Measurements from ENCODE around the gene SLC19A2.
A peak's percentile ranks its signal among the peaks of the same experiment; 100 is the strongest.
"Not testable (repeated sequence)": the region's sequence is repeated elsewhere in the genome, so short reads cannot be mapped to it uniquely, and the experiment has no call there.

Gene SLC19A2, protein sequence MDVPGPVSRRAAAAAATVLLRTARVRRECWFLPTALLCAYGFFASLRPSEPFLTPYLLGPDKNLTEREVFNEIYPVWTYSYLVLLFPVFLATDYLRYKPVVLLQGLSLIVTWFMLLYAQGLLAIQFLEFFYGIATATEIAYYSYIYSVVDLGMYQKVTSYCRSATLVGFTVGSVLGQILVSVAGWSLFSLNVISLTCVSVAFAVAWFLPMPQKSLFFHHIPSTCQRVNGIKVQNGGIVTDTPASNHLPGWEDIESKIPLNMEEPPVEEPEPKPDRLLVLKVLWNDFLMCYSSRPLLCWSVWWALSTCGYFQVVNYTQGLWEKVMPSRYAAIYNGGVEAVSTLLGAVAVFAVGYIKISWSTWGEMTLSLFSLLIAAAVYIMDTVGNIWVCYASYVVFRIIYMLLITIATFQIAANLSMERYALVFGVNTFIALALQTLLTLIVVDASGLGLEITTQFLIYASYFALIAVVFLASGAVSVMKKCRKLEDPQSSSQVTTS

DNA sequence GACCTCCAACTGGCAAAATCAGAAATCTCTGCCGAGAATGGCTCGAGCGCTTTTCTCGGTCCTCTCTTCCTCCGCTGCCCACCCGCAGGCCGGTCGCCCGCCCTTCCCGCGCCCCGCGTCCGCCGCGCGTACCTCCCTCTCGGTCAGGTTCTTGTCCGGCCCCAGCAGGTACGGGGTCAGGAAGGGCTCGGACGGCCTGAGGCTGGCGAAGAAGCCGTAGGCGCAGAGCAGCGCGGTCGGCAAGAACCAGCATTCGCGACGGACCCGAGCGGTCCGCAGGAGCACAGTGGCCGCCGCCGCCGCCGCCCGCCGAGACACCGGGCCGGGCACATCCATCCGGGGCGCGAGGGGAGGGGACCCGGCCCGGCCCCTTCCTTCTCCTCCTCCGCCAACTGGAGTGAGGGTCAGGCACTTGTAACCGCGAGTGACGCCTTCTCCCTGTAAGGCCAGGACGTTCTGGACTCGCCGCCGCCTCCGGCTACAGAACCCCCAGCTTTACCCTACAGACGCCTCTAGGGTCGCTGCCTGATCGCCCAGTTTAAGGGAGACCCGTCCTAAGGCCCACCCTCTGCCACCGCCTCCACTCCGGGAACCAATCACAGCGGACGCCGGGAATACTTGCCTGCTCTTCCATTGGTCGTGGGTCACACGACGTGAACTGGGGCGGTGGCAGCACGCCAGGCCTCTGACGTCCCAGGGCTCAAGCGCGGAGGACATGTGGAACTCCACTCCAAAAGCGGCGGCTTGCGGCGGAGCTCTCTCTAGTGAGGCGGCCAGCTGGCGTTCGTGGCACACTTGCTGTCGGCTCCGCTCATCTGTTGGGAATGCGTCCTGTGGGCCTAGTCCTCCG, at the start of gene SLC19A2:
TSS of gene SLC19A2 (minus strand) at position 514 of the 850 bp plus-strand sequence. CDS start at position 336, 178 bp downstream.
- DNase-seq, result peak; percentile 93

DNA sequence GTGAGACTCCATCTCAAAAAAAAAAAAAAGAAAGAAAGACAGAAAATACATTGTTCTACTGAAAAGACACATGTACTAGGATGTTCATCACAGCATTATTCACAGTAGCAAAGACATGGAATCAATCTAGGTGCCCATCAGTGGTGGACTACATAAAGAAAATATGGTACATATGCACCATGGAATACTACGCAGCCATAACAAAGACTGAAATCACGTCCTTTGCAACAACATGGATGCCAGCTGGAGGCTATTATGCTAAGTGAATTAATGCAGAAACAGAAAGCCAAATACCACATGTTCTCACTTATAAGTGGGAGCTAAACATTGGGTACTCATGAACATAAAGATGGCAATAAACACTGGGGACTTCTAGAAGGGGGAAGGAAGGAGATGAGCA, 48.9 kb upstream of the SLC19A2 start:
- DNase-seq, result no peak

DNA sequence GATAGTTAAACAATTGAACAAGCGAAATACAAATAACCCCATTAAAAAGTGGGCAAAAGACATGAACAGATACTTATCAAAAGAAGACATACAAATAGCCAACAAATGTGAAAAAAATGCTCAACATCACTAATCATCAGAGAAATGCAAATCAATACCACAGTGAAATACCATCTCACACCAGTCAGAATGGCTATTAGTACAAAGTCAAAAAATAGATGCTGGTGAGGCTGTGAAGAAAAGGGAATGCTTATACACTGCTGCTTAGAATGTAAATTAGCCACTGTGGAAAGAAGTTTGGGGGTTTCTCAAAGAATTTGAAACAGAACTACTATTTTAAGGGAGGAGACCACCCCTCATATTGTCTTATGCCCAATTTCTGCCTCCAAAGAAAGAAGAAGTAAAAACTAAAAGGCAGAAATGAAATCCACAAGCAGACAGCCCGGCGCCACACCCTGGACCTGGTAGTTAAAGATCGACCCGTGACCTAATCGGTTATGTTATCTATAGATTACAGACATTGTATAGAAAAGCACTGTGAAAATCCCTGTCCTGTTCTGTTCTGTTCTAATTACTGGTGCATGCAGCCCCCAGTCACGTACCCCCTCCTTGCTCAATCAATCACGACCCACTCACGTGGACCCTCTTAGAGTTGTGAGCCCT, 47.9 kb upstream of the SLC19A2 start:
- not testable (repeated sequence) for DNase-seq

DNA sequence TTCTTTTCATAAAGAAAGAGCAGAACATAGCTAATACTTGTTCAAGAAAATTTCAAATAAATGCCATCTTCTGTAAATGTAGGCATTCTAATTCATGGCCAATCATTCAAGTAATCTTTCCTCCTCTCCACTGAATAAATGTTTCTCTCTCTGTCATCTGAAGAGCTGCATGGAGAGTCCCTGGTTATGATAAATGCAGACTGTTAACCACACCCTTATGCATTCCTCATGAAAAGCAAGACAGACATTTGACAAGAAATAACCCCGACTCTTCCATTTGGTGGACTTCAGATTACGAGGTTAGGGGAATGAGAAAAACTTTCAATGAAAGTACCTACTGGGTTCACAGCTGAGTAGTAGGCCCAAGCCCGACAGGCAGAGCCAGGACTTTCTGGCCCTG, 44.7 kb upstream of the SLC19A2 start:
- DNase-seq, result no peak

DNA sequence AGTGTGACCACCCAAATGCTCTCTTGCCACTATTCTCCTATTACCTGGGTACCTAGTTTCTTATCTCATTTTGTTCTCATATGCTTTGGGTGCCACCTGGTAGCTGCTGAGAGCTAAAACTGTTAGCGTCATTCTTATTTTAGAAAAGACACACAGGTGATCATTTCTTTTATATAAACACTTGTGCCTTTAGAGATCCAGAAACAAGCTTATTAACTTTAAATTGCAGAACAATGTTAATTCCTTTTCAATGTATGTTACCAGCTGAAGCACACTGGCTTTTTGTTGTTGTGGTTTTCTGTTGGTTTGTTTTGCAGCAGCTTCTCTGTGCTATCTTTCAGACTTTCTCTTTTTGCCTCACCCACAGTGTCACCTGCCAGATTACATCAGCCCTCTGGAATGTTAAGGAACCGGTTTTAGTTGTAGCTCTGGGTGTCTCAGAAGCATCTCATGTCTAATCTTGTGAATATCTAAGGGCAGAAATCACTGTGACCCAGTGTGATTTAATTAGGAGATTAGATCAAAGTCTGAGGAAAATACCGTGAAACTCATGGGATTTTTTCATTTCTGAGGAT, 43.4 kb upstream of the SLC19A2 start:
- DNase-seq, result no peak

DNA sequence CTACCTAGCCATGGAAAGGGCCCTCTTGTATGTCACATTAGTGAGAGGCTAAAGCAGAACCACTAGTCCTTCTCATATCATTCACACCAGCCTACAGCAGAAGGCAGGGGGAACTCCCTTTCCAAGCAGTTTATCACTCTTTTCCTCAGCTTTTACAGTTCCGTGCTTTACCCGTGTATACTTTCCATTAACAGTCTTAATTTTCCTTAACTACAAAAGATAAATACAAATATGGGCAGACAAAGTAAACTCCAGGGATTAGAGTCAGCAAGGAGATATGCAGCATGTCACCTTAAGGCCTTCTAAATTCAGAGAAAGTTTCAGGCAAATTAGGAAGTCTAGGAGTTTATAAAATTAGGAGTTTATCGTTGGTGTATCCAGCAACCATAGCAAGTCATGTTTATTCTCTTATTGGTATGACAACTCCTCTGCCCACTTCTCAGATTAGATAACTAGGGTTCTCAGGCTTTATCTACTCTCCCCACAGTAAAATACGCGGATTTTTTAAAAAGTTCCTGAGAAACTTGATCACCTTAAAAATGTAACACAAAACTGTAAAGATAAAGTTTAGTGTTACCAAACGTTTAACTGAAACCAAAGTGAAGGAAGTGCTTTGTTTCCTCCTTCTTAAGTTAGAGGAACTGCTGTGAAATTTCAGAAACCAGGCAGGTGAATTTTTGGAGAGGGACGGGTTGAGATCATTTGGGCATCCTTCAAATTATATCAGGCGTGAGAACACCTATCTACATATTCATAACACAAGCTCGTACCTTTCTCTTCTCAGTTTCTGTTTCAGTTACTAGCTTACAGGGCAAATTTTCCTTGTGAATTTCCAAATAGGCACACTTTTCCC, 42.7 kb upstream of the SLC19A2 start:
- no peak for DNase-seq

DNA sequence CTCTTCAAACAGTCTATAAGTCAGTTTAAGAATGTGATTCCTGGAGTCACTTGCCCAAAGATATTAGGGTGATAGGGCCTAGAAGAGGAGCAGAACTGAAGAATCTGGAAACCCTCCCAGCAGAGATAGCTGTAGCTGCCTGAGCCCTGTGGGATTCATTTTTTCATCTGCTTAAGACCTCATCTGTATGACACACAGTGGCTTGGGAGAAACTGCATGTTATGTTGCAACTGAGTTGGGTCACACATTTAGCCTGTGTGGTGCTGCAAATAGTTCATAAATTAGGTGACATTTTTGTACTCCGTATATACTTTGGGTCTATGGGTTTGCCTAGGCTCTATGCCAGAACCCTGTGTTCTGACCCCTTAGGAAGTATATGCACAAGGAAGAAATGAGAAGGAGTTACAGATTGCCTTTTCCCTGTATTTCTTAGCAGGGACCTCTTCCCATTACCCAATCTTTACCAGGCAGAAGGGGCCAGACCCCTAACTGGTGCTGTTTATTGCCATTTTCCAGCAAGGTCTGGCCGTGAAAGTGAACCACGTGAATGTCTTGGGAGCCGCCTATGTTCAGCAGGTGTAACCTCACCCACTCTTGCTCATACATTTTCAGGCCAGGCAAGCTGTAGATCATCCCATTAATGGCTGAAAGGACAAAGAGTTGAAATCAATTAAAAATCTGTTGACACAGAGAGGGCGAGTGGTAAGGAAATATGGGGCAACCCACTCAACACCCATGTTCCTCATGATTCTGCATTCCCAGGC, 41.9 kb upstream of the SLC19A2 start:
- no peak for DNase-seq

DNA sequence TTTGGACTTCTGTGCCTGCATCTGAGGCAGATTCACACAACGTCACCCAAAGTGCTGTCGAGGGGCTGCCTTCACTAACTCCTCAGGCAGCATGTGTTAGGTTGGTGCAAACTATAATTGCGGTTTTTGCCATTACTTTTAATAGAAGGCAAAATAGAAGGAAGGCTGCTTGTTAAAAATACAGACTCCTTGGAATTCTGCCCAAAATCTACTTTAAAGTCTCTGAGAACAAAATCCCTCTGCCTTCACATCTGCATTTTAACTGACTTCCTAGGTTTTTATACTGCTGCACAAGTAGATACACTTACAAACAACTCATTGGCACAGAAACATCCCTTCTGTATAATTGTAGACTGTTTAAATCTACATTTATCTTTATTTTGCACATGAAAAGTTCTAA, 41.3 kb upstream of the SLC19A2 start:
- DNase-seq, result no peak

DNA sequence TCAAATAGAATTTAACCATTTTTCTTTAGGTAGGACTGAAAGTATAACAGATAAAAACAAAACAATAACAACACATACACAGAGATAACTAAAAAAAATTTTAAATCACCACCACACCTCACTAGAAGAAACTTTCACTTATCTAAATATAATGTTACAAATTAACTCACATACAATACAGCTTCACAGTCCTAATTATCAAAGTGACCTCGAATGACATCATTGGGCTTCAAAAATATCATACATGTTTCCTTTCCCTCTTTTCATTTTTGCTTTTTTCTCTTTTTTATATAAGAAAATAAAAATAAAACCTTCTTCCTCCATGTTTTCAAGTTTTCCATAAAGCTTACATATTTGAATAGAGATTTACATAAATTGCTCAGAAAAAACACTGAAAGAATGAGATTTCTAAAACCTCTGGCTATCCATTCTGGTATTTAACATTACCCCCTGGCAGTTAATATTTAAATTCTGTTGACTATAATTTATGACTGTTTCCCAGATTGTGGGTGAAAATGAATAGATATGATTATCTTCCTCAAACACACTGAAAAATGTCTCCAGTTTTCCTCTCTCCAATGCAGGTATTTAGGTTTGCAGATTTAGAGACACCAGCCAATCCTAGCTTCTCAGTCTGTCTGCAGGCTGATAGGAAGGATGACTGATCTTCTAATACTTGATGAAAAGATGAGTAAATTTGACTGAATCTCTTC, 40.5 kb upstream of the SLC19A2 start:
- no peak for DNase-seq

DNA sequence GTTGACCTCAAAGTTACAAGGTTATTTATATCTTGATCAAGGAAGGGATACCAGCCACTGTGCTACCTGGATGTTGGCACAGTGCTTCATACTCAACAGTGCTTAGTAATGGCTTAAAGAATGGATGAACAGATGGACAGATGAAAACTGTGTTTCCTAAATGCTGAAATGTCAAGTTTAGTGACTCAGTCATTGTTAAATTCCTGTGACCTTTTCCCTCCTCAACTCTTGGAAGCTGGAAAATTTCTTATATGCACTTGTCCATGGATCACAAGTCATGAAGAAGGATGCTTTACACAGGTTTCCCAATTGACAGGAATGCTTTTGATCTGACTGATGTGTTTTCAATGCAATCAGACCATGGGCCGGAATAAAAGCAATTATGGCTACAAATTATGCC, 39.6 kb upstream of the SLC19A2 start:
- no peak for DNase-seq

DNA sequence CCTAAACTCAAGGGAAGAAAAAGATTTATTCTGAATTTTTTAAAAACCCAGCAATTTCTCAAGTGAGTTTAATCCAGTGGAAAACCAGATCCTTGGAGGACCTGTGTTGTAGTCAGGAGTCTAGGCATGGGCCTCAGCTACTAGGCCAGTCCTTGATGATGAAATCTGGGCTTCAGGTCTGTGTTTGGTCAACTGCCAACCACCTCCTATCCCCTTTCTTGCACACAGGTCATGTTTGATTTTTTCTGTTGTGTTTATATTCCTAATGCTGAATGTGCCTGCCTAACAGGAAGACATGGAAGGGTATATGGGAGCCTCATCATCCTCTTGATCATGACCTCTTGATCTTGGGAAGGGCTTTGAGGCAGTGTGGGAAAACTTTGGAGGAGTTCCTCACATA, 38.2 kb upstream of the SLC19A2 start:
- no peak for DNase-seq

DNA sequence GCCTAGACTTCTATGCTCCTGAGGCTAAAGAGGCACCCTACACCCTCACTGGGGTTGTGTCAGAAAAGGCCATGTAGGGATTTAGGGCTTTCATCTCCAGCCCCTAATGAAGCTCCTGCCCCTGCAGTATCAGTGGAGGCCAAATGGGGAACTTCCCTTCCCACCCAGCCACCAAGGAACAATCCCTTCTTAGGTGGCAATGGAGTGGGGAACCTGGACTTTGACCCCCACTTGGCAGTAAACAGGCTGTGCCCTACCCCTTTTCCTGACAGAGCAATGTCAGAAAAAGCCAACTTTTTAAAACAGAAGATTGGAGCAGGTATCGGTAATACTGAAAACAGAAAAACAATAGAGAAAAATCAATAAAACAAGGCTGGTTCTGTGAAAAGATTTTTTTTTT, 35.5 kb upstream of the SLC19A2 start:
- DNase-seq, result no peak

DNA sequence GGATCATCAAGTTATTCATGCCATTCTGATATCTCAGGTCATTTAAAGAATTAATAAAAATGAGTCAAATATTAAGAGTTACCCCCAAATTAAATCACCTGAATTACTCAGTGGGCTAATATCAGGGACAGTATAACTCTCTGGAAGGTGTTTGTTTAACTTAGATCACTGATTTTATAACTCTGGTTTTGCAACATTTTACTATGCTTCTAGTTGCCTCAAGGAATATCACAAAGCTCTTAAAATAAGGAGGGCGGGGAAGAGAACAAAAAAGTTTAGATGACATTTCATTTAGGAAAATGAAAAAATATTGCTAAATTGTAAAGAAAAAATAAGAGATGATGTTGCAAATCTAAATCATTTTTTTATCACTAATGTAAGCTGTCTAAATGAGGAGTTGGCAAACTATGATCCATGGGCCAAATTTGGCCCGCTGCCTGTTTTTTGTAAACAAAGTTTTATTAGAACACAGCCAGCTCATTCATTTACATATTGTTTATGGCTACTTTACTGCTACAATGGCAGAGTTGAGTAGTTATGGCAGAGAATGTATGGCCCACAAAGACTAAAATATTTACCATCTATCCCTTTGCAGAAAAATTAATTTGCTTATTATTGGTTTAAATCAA, 31.9 kb upstream of the SLC19A2 start:
- no peak for DNase-seq

DNA sequence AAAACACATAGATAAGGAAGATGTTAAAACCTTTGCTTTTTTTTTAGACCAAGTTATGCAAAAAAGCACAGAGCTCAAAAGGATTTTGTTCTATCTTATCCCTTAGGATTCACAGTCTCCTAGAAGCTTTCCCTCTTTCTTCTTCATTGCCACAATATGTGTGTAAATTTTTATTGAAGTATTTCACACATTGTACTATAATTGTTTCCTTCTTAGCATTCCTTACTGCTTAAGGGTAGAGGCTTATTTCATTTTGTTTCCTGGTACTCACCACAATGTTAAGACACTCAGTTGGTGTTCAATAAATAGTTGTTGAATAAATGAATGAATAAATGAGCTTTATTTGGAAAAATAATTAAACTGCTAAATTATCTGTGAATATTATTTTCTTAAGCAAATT, 29.9 kb upstream of the SLC19A2 start:
- no peak for DNase-seq

DNA sequence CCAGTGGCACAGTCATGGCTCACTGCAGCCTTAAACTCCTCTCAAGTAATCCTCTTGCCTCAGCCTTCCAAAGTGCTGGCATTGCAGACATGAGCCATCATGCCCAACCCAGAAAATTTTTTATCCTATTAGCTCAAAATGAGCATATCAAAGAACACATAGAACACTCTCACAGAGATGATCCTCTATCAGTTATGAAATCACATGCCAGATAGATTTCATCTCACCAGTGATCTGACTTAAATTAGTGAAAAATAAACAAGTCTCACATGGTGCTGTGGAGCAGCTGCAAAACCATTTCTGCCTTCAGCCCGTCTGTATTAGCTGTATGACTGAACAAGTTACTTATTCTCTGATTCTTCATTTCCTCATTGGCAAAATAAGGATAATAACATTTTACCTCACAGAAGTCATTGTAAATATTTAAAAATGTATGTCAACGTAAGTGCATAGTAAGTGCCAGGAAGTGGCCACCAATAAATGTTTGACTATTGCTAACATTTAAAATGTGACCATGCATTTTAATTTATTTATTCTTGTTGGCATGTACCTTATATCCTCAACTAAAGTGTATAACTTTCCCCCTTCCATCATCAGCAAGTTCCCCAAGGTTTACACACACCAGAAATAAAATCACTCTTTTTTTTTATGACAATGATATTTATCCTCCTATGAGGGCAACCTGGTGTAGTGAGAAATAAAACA, 29.0 kb upstream of the SLC19A2 start:
- no peak for DNase-seq

DNA sequence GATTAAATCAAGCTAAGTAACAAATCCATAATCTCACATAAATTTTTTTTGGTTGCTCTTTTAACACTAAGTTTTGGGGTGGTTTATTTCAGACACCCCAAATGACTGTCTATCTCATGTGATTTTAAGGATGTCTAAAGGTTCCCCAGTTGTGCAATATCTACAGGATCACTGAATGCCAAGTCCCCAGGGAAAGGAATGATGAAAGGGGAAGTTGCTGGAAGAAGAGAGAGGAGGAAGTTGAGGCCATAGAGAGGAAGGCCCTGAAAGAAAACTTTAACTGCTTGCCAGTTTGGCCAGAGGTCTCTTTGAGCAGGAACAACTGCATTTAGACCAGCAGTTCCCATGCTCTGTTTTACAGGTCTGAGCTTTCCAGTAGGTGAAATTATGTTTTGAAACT, 27.5 kb upstream of the SLC19A2 start:
- DNase-seq, result no peak

DNA sequence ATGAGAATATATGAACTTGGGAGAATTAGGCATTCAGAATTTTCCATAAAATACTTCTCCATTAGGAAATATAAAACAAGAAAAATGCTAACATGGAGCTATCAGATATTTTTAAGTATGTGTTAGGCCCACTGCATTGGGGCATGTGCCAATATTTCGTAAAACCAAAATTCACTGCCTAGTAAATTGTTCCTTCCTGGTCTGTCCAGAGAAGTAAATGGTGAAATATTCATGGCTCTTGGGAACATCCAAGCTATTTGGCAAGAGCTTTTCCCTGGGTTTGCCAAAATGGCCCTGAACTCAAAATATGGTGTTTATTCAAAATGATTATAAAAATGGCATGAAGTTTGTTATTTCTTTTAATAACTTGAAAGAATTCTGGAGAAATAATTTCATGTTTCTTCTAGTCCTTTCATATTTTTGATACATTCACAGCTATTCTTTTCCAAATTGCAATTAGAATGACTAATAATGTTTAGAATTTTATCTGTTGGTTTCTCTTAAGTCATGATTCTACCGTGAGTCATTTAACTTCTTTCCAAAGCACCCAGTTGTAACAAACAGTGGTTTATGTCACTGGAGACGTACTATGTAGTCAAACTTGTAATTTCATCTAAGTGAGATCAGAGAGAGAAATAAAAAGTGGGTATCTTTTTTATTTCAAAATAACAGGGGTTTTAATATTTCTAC, 25.7 kb upstream of the SLC19A2 start:
- no peak for DNase-seq

DNA sequence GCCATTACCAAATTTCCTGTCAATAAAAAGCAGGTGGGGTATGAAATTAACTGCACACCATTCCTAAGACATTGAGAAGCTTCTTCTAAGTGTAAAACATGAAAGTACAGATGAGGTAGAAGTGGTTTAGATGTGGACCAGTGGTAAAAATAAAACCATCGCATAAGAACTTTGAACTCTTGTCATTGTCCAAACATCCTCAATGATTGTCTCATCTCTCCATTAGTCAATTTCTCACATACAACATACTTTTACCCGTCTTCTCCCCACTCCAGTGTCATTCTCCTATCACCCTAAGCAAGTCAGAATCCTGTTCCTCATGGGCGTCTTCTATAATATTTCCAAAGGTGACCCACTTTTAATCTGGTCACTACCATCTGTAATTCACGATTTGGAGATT, 24.3 kb upstream of the SLC19A2 start:
- no peak for DNase-seq

DNA sequence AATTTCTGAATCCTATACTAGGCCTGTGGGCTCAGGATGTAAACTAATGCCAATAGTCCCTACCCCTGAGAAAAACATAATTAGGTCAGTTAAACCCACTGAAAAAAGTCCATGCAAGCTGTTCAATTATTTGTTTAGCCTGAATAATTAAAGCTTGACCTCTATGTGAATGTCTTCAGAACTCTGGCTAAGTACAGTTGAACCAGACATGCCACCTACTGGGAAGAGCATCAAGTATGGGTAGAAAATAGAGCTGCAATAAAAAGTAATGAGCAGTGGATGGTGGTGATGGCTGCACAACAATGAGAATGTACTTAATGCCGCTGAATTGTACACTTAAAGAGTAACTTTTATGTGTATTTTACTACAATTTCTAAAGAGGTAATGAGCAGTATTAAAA, 23.6 kb upstream of the SLC19A2 start:
- DNase-seq, result no peak

Measured in SW 1271 (cell line).